Vagina (tissue), 2 donors: ENCODE measurements around the gene MYO18A.

Experiments used
- CTCF ChIP-seq, 3 experiments: fragments of 450-650 bp in 2 of 3; fragments of 200-600 bp in 1 of 3; sonication (generic) in 1 of 3; IDR thresholded peaks; one replicate each; pipeline ENCODE4 v1.5.1; 2017 to 2019; ENCODE audit warnings: antibody characterized with exemption in 3 of 3, mild to moderate bottlenecking in 2 of 3, moderate library complexity in 2 of 3
- POLR2A ChIP-seq, 2 donors: fragments of 450-650 bp; IDR thresholded peaks; one replicate each; pipeline ENCODE4 v1.6.1; 2017; ENCODE audit warnings: antibody characterized with exemption in 2 of 2, mild to moderate bottlenecking in 2 of 2, moderate library complexity in 2 of 2
- POLR2AphosphoS5 ChIP-seq, 2 donors: sonication (generic); formaldehyde crosslinking; IDR thresholded peaks; one replicate each; pipeline ENCODE4 v1.9.0; 2017; ENCODE audit warnings: antibody characterized with exemption in 2 of 2, mild to moderate bottlenecking in 2 of 2, low read depth in 1 of 2; ENCODE audit not compliant: insufficient read depth in 1 of 2

- TF ChIP-seq CTCF (IDR thresholded peaks at IDR 0.05): no peak
- TF ChIP-seq POLR2A (IDR thresholded peaks at IDR 0.05): no peak
- TF ChIP-seq POLR2AphosphoS5 (IDR thresholded peaks at IDR 0.05; ENCODE audit: insufficient read depth in 1 of 2, low read depth in 1 of 2): no peak
These were observed 35.0 kb upstream of the MYO18A start for GRCh38 chr17:29215174-29215573.
